ENCODE data around the gene ADPRM.

ADPRM gene

DNA sequence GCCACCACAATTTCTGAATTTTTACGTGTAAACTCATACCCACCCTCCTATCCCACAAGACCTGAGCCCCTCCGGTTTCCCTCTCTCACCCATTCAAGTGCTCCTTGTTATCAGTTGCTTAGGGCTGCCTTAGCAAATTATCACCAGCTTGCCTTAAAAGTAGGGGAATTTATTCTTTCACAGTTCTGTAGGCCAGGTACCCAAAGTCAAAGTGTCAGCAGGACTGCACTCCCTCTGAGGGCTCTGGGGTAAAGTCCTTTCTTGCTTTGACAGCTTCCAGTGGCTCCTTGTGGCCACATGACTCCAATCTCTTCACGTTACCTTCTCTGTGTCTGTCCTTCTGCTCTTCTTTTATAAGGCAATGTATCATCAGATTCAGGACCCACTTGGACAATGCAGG, 40.3 kb downstream of the ADPRM start:
- TF ChIP-seq Cebpa-rat (IDR thresholded peaks at IDR 0.05): no peak
- Histone ChIP-seq H3K27ac (no peak overlapping the region), H3K36me3 (no peaks in the 10 kb centered on the region), H3K4me2 (peak overlapping the region; percentile 41), H4K20me1 (no peaks in the 10 kb centered on the region), H3K4me3 (no peak overlapping the region), H3K9ac (no peak overlapping the region), H3K4me1 (peaks cover 18% of the 10 kb centered on the region), H3K9me3 (no peaks in the 10 kb centered on the region), H3K27me3 (no peaks in the 10 kb centered on the region)

DNA sequence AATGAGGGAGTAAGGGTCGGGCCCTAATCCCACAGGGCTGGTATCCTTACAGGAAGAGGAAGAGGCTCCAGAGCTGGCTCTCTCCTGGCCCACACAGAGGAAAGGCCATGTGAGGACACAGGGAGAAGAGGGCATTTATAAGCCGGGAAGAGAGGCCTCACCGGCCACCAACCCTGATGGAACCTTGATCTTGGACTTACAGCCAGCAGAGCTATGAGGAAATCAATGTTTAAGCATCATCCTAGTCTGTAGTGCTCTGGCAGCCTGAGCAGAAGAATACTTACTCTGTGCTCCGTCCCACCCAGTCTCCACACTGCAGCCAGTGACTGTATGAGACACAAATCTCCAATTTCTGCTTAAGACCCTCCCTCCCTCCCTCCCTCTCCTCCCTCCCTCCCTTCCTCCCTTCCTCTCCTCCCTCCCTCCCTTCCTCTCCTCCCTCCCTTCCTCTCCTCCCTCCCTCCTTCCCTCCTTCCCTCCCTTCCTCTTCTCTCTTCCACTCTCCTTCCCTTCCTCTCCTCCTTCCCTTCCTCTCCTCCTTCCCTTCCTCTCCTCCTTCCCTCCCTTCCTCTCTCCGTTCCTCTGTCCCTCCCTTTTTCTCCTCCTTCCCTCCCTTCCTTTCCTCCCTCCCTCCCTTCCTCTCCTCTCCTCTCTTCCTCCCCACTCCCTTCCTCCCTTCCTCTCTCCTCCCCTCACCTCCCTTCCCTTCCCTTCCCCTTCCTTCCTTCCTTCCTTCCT, 41.3 kb downstream of the ADPRM start:
- Histone ChIP-seq H3K9me3 (no peaks in the 10 kb centered on the region), H3K27me3 (no peaks in the 10 kb centered on the region), H4K20me1 (no peaks in the 10 kb centered on the region), H3K4me1 (peaks cover 18% of the 10 kb centered on the region), H3K27ac (no peak overlapping the region), H3K36me3 (no peaks in the 10 kb centered on the region), H3K4me3 (no peak overlapping the region), H3K4me2 (no peak overlapping the region), H3K9ac (no peak overlapping the region)
- TF ChIP-seq Cebpa-rat (IDR thresholded peaks at IDR 0.05): no peak

DNA sequence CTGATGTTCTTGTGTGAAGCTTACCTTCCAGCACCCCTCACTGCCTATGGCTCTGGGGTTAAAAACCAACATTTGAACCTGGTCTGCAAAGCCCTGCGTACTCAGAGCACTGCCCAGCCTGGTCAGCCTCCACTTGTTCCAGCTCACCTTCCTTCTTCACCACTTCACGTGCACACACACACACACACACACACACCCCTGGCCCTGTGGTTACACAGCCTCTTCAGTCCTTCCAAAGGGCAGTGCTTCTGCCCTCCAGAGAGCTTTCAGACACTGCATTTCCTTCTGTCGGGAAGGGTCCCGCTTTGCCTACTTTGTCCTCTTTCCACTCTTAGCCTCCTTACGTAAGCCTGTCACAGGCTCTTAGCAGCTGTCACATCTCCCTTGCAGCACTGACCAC, 42.0 kb downstream of the ADPRM start:
- Histone ChIP-seq H3K4me3 (no peak overlapping the region), H3K9ac (no peak overlapping the region), H3K4me1 (peaks cover 23% of the 10 kb centered on the region), H3K27me3 (no peaks in the 10 kb centered on the region), H3K9me3 (no peaks in the 10 kb centered on the region), H4K20me1 (no peaks in the 10 kb centered on the region), H3K4me2 (no peak overlapping the region), H3K36me3 (no peaks in the 10 kb centered on the region), H3K27ac (no peak overlapping the region)
- TF ChIP-seq Cebpa-rat (IDR thresholded peaks at IDR 0.05): no peak

DNA sequence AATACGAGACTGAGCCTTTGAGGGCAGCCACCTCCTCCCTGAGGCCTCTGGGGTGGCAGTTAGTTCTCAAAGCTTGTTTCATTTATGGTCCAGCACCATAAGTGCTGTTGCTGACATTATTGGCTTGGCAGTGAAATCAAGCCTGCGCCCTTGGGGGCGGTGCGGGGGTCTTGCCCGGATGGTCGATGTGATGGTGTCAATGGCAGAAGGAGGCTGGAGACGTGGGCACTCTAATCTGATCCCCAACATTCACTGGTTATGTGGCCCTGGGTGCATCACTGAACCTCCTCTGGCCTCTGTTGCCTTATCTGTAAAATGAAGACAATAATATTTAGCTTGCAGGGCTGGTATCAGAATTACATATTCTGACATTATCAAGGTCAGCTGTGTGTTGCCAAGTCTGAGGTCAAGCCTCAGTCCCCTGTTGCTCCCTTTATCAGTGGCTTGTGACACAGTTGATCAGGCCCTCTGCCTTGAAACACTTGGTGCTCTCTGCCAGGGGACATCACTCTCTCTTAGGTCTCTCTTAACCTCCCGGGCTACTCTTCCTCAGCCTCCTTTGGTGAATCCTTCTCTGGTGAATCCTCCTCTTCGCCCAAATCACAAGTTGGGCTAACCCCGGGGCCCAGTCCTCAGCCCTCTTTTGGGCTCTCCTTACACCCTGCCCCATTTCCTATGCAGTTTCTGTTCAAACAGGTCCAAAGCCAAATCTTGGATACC, 44.2 kb downstream of the ADPRM start:
- Histone ChIP-seq H3K4me2 (no peak overlapping the region), H3K4me3 (no peak overlapping the region), H4K20me1 (no peaks in the 10 kb centered on the region), H3K36me3 (no peaks in the 10 kb centered on the region), H3K27me3 (no peaks in the 10 kb centered on the region), H3K9ac (no peak overlapping the region), H3K27ac (no peak overlapping the region), H3K4me1 (peaks cover 34% of the 10 kb centered on the region), H3K9me3 (no peaks in the 10 kb centered on the region)
- no peak for TF ChIP-seq Cebpa-rat (IDR thresholded peaks at IDR 0.05)

DNA sequence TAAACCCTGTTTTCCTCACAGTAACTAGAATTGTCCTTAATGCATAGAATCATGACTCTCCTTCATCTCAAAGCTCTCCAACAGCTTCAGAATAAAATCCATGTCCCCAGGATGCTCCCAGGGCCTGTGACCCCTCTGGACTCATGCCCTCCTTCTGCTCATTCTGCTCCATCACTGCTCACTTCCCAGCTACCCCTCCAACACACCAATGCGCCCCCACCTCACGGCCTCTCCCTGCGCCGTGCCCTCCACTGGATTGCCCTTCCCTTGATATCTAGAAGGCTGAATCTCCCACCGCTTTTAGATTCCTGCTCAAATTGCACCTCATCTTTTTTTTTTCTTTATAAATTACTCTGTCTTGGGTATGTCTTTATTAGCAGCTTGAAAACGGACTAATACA, 45.0 kb downstream of the ADPRM start:
- Histone ChIP-seq H3K36me3 (no peaks in the 10 kb centered on the region), H3K27me3 (no peaks in the 10 kb centered on the region), H3K4me1 (peaks cover 27% of the 10 kb centered on the region), H4K20me1 (no peaks in the 10 kb centered on the region), H3K9me3 (no peaks in the 10 kb centered on the region), H3K9ac (no peak overlapping the region), H3K4me2 (no peak overlapping the region), H3K4me3 (no peak overlapping the region), H3K27ac (no peak overlapping the region)
- TF ChIP-seq Cebpa-rat (IDR thresholded peaks at IDR 0.05): no peak

DNA sequence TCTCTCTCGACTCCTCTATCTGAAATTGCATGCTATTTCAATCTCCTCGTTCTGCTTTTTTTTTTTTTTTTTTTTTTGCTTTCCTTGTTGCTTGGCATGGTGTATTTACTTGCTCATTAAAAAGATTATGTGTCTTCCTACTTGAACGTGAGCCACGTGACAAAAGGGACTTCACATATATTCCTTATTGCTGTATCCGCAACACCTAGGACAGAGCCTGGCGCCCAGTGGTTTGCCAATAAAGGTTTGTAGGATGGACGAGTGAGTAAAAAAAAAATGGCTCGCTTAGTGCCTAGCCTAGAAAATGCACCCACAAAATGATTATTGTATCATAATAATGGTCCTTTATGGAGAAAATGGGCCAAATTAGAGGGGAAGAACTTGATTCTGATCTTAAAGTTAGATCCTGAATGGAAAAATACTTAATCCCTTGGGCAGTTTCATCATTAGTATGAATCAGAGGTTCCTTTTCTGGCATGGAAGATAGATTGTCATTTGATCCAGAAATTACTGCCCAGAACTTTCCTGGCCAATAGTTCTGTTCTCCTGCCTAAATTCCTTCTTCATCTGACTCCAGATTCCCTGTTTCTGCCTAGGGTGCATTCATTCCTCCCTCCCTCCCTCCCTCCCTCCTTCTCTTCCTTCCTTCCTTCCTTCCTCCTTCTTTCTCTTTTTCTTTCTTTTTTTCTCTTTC, 46.1 kb downstream of the ADPRM start:
- Histone ChIP-seq H3K9ac (no peak overlapping the region), H3K9me3 (no peaks in the 10 kb centered on the region), H3K36me3 (no peaks in the 10 kb centered on the region), H3K4me3 (no peak overlapping the region), H3K27me3 (no peaks in the 10 kb centered on the region), H4K20me1 (no peaks in the 10 kb centered on the region), H3K27ac (no peak overlapping the region), H3K4me1 (peaks cover 17% of the 10 kb centered on the region), H3K4me2 (no peak overlapping the region)
- no peak for TF ChIP-seq Cebpa-rat (IDR thresholded peaks at IDR 0.05)

DNA sequence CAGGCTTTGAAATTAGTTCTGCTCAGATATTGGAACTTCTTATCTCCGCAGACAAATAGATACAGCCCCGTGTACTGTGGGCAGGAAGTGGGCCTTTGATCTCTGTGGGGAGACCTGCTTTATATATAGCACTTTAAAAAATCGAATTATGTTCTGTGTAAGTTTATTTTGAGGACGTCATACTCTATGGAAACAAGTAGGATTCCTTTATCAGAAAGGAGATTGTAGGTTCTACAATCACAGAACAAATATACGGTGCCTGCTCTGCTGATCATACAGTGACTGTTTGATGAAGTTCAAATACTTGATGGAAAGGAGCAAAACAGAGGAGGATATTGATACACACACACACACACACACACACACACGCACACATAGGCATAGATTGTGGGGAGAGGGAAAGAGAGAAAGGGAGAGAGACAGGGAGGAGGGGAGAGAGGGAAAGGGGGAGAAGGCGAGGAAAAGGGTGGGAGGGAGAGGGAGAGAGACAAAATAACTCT, 47.2 kb downstream of the ADPRM start:
- H3K9ac ChIP-seq: no peak overlapping the region
- no peaks in the 10 kb centered on the region for H3K9me3 ChIP-seq
- H4K20me1 ChIP-seq: no peaks in the 10 kb centered on the region

DNA sequence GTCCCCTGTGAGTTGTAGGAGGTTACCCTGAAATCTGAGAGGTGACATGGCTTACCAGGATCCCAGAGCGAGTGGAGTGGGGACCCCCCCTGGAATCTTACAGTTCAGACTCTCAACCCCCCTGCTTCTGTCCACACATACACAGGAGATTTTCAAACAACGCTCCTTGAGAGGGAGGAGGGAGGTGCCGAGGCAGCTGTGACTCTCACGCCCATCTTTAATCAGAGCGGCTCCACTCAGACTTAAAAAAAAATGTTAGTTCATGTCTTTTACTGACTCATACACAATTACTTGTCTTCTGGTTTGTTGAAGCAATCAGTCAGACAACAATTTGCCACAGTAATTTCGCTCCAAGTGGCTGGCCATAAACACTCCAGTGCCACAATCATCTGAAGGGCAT, 47.8 kb downstream of the ADPRM start:
- H3K36me3 ChIP-seq: no peaks in the 10 kb centered on the region
- H3K9me3 ChIP-seq: no peaks in the 10 kb centered on the region
- TF ChIP-seq Cebpa-rat (IDR thresholded peaks at IDR 0.05): no peak
- H3K27ac ChIP-seq: no peak overlapping the region; the same call in 1 of the 2 replicates
- H3K4me1 ChIP-seq: peaks cover 16% of the 10 kb centered on the region
- no peaks in the 10 kb centered on the region for H4K20me1 ChIP-seq
- peak overlapping the region; percentile 59 for H3K4me2 ChIP-seq
- no peaks in the 10 kb centered on the region for H3K27me3 ChIP-seq
- no peak overlapping the region for H3K4me3 ChIP-seq
- no peak overlapping the region for H3K9ac ChIP-seq

More for the DNA sequence above, 47.2 kb downstream of the ADPRM start:
- peak overlapping the region; percentile 59 for H3K4me2 ChIP-seq
- no peak for TF ChIP-seq Cebpa-rat (IDR thresholded peaks at IDR 0.05)
- H3K27me3 ChIP-seq: no peaks in the 10 kb centered on the region
- peaks cover 16% of the 10 kb centered on the region for H3K4me1 ChIP-seq
- no peaks in the 10 kb centered on the region for H3K36me3 ChIP-seq
- no peak overlapping the region; the same call in 1 of the 2 replicates for H3K27ac ChIP-seq
- H3K4me3 ChIP-seq: no peak overlapping the region

DNA sequence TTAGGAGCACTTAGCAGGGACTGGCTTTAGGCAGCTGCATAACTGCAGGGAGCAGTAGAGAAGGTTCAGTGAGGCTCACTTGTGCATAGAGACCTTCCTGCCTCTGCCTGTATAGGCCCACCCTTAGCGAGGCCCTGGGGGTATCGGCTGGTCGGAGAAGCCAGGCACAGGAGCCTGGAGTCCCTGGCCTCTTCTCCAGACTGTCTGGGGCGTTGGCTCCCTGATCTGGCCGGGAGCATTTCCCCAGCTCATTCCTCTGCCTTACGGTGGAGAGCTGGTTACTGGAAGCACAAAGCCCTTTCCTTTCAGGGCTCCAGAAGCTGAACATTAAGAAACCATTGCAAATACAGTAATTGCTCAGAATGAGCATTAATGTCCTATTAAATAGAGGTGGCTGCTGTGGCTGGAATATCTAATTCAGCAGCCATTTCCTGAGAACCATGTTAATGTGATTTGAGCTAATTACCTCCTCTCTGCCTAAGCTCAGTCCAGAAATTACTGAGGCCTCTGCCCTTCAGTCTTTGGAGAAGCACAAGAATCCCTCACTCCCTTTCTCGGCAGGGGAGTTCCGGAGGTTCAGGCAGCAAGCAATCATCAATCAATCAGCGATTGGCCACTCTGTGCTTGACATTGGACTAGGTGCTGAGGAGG, 51.3 kb downstream of the ADPRM start:
- no peak for TF ChIP-seq Cebpa-rat (IDR thresholded peaks at IDR 0.05)
- peaks cover 16% of the 10 kb centered on the region for H3K4me1 ChIP-seq
- H3K27ac ChIP-seq: no peak overlapping the region
- H3K27me3 ChIP-seq: no peaks in the 10 kb centered on the region
- H4K20me1 ChIP-seq: no peaks in the 10 kb centered on the region
- no peak overlapping the region for H3K4me3 ChIP-seq
- no peak overlapping the region for H3K4me2 ChIP-seq
- H3K9me3 ChIP-seq: no peaks in the 10 kb centered on the region
- no peak overlapping the region for H3K9ac ChIP-seq
- no peaks in the 10 kb centered on the region for H3K36me3 ChIP-seq

All from BLaER1 (cell line).